ENCODE measurements around the gene CASZ1.
A peak's percentile ranks its signal among the peaks of the same experiment; 100 is the strongest.

CASZ1 gene

GRCh38 chr1:10635085-10635896, 161.2 kb downstream of the CASZ1 start:
- Histone ChIP-seq H3K9me3 (ENCODE audit: severe bottlenecking) (no peaks in the 10 kb centered on the region), H3K36me3 (ENCODE audit: low read depth) (no peaks in the 10 kb centered on the region), H3K27me3 (ENCODE audit: insufficient read depth, poor library complexity, severe bottlenecking) (no peaks in the 10 kb centered on the region), H3K4me3 (ENCODE audit: severe bottlenecking) (no peak overlapping the region), H3K27ac (ENCODE audit: poor library complexity, severe bottlenecking) (peak overlapping the region; percentile 94), H3K4me1 (ENCODE audit: insufficient read depth, poor library complexity, severe bottlenecking) (peaks cover 27% of the 10 kb centered on the region)
- ATAC-seq (ENCODE audit: low read depth) (peak; percentile 76), DNase-seq (ENCODE audit: low spot score) (peak; percentile 88)
- peak; percentile 10 for TF ChIP-seq CTCF (IDR thresholded peaks at IDR 0.05; ENCODE audit: poor library complexity, severe bottlenecking)

DNA sequence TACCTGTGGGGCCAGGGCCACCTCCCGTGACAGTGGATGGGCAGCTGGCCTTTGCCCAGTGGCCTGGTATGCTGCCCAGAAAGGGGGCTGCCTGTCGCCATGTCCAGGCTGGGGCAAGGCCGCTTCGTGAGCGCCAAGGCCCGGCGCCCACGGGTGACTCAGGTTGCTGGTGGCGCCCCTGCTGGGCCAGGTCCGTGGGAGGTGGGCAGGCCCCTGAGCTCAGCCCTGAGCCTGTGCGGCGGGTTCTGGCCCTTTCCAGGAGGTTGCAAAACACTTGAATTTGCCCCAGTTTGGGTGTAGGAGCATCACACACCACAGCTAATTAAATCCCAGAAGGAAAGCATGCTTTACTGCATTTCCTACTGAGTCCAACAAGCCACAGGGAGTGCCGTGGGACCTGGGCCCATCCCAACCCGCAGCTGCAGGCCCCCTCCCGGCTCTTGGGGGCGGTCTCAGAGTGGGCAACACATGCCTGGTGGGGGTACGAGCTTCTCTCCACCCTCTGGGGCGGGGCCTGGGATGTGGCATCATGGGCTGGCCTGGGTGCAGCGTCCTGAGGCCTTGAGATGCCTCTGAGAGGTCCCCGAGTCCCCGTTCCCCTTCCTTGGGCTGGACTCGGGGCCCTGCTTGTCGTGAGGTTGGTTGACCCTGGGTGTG, 161.9 kb downstream of the CASZ1 start:
- no peak overlapping the region for H3K4me3 ChIP-seq (ENCODE audit: severe bottlenecking)
- no peaks in the 10 kb centered on the region for H3K36me3 ChIP-seq (ENCODE audit: low read depth)
- H3K9me3 ChIP-seq (ENCODE audit: severe bottlenecking): no peaks in the 10 kb centered on the region
- TF ChIP-seq CTCF (IDR thresholded peaks at IDR 0.05; ENCODE audit: poor library complexity, severe bottlenecking): no peak
- ATAC-seq (ENCODE audit: low read depth): peak; percentile 10; the same call in 1 of the 3 replicates
- H3K4me1 ChIP-seq (ENCODE audit: insufficient read depth, poor library complexity, severe bottlenecking): peaks cover 27% of the 10 kb centered on the region
- peak overlapping the region; percentile 94 for H3K27ac ChIP-seq (ENCODE audit: poor library complexity, severe bottlenecking)
- no peaks in the 10 kb centered on the region for H3K27me3 ChIP-seq (ENCODE audit: insufficient read depth, poor library complexity, severe bottlenecking)
- DNase-seq (ENCODE audit: low spot score): no peak

DNA sequence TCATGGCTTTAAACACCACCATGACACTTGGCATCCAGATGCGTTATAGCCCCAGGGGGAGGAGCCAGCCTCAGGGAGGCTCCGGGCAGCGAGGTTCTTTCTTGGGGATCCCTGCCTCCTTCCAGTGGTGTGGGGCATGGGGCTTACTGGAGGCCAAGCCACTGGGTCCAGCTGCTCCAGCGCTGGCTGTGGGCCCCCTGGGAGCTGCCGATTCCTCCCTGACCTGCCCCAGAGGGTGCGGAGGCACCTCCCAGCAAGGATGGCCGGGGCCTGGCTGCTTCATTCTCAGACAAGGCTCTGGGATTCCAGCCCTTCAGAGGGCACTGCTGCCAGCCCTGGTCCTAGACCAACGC, 162.4 kb downstream of the CASZ1 start:
- ATAC-seq (ENCODE audit: low read depth) (no peak), DNase-seq (ENCODE audit: low spot score) (no peak)
- no peaks in the 10 kb centered on the region for H3K27me3 ChIP-seq (ENCODE audit: insufficient read depth, poor library complexity, severe bottlenecking)
- no peaks in the 10 kb centered on the region for H3K36me3 ChIP-seq (ENCODE audit: low read depth)
- H3K9me3 ChIP-seq (ENCODE audit: severe bottlenecking): no peaks in the 10 kb centered on the region
- peak overlapping the region; percentile 94 for H3K27ac ChIP-seq (ENCODE audit: poor library complexity, severe bottlenecking)
- H3K4me1 ChIP-seq (ENCODE audit: insufficient read depth, poor library complexity, severe bottlenecking): peaks cover 27% of the 10 kb centered on the region
- H3K4me3 ChIP-seq (ENCODE audit: severe bottlenecking): no peak overlapping the region
- no peak for TF ChIP-seq CTCF (IDR thresholded peaks at IDR 0.05; ENCODE audit: poor library complexity, severe bottlenecking)

- no peaks in the 10 kb centered on the region for H3K27me3 ChIP-seq (ENCODE audit: insufficient read depth, poor library complexity, severe bottlenecking)
- no peak overlapping the region for H3K4me3 ChIP-seq (ENCODE audit: severe bottlenecking)
- DNase-seq (ENCODE audit: low spot score) (no peak), ATAC-seq (ENCODE audit: low read depth) (no peak)
- no peak for TF ChIP-seq CTCF (IDR thresholded peaks at IDR 0.05; ENCODE audit: poor library complexity, severe bottlenecking)
- peak overlapping the region; percentile 94 for H3K27ac ChIP-seq (ENCODE audit: poor library complexity, severe bottlenecking)
- H3K4me1 ChIP-seq (ENCODE audit: insufficient read depth, poor library complexity, severe bottlenecking): peaks cover 27% of the 10 kb centered on the region
- H3K36me3 ChIP-seq (ENCODE audit: low read depth): no peaks in the 10 kb centered on the region
- no peaks in the 10 kb centered on the region for H3K9me3 ChIP-seq (ENCODE audit: severe bottlenecking)
Observed at GRCh38 chr1:10633416-10633815, 163.0 kb downstream of the CASZ1 start.

GRCh38 chr1:10632691-10633090, 163.8 kb downstream of the CASZ1 start:
- peaks cover 27% of the 10 kb centered on the region for H3K4me1 ChIP-seq (ENCODE audit: insufficient read depth, poor library complexity, severe bottlenecking)
- no peaks in the 10 kb centered on the region for H3K36me3 ChIP-seq (ENCODE audit: low read depth)
- DNase-seq (ENCODE audit: low spot score): no peak
- H3K27me3 ChIP-seq (ENCODE audit: insufficient read depth, poor library complexity, severe bottlenecking): no peaks in the 10 kb centered on the region
- no peak for ATAC-seq (ENCODE audit: low read depth)
- no peak overlapping the region for H3K4me3 ChIP-seq (ENCODE audit: severe bottlenecking)
- no peak overlapping the region for H3K27ac ChIP-seq (ENCODE audit: poor library complexity, severe bottlenecking)
- no peaks in the 10 kb centered on the region for H3K9me3 ChIP-seq (ENCODE audit: severe bottlenecking)
- no peak for TF ChIP-seq CTCF (IDR thresholded peaks at IDR 0.05; ENCODE audit: poor library complexity, severe bottlenecking)
